ENCODE results near the gene ANKRD33B.

DNA sequence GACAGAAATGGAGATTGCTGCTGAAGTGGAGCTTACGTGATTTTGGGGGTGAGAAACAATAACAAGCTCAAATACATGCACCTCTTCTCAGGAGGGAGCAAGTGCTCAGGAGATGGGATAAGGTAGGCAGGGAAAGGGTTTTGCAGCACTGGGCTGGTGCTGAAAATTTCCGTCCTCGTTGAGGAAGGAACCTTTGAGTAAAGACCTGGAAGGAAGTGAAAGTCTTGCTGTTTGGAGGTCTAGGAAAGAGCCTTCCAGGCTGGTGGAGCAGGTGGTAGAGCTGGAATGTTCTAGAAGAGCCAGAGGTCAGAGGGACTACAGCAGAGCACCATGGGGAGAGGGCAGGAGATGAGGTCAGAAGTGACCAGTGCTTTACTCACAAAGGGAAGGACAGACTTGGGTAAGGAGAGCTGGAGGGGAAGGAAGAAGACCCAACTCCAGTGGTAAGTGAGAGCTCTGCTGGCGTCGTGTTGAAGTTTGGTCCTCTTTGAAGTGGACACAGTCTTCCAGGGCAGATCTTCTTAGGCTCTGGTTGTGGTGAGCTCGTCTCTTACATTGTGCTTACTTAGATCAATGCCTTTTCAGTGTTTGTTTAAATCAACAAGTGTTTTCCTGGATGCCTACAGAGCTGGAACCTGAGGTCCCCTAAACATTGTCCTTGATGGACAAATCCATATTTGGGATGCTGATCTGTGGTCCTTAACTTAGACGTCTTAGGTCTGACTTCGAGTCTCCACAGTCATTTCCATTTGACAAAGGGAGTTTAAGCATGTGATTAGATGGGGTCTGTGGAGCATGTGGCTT, 21.0 kb downstream of the ANKRD33B start:
- TF ChIP-seq EZH2 (IDR thresholded peaks at IDR 0.05; ENCODE audit: insufficient read depth, poor library complexity, severe bottlenecking) (no peak), EZH2phosphoT487 (IDR thresholded peaks at IDR 0.05; ENCODE audit: insufficient read depth, low read depth) (no peak)
